ENCODE data around the gene SAMD1. TPM values are rescaled to one million over a fixed set of nuclear protein-coding genes. Genes with fewer than 3 reads are reported as not detected.
A peak's percentile ranks its signal among the peaks of the same experiment; 100 is the strongest.

Gene SAMD1
- total and polyA plus RNA-seq, 2 of the 13 experiments (the other 11 are each of a cell fraction or from before 2014, with no cell fraction given): 17.5 to 45.0 TPM

DNA sequence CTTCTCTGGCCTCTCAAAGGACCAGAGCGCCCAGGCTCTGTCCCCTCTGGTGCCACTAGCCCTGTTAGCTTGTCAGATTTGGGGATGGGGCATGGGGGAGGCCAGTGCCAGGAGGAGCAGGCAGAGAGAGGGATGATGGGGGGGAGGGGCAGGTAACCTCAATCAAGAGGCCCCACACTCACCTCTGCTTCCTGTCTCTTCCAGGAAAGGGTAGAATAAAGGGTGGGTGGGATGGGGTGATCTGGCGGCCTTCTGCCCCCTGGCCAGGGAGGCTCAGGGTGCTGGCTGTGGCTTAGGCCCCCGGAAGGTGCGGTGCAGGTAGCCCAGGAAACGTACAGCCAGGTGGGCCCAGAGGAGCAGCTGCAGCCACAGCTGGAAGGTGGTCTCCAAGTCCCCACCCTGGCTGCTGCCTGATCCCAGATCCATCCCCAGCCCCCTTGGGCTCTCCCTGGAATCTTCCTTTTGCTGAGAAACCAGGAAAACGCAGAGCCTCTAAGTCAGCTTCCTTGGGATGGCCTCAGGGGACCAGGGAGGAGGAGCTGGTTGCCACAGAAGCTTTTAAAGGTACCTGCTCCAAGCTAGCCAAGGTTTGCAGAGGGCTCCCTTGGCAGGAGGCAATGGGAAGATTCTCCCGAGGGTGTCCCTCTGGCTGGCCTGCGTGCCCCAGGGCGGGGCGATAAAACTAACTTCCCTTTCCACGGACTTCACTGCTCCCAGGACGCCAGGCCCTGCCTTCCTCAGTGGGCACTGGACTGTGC is 21.7 kb upstream of the SAMD1 start:
- no peak overlapping the region for H2AFZ ChIP-seq (ENCODE audit: low read length)
- intact Hi-C loops (cut with micrococcal nuclease; ENCODE audit: unreplicated experiment) (no loop called here), in situ Hi-C loops (cut with HindIII; ENCODE audit: extremely low pct_ligation_motif_present, low pct_unique_long_range_greater_than_20kb) (no loop called here)
- H3K27ac ChIP-seq (ENCODE audit: extremely low read length, insufficient read depth, low read length): peak overlapping the region; percentile 76
- H3K9ac ChIP-seq (ENCODE audit: insufficient read depth, low read depth, low read length): peak overlapping the region; percentile 53
- no peak for FAIRE-seq
- TF ChIP-seq, protein P1, sequence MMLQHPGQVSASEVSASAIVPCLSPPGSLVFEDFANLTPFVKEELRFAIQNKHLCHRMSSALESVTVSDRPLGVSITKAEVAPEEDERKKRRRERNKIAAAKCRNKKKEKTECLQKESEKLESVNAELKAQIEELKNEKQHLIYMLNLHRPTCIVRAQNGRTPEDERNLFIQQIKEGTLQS (CRISPR knock-in tag; IDR thresholded peaks at IDR 0.05): no peak
- no peak for TF ChIP-seq NFE2L2 (IDR thresholded peaks at IDR 0.05; ENCODE audit: low read length)
- no peaks in the 10 kb centered on the region for H4K20me1 ChIP-seq (ENCODE audit: insufficient read depth, low read length)
- peak overlapping the region in 1 of 3 experiments; percentile 20; a peak in 1 of 6 replicates for H3K4me3 ChIP-seq (replicated peaks in 1 of 3; ENCODE audit: insufficient read depth in 1 of 3, low read depth in 2 of 3, low read length in 3 of 3)
- peaks cover 60% of the 10 kb centered on the region for H3K4me1 ChIP-seq (ENCODE audit: insufficient read depth, low read length)
- ChIA-PET CTCF (ENCODE audit: low intra/inter-chr PET ratio, low total read pairs) (interaction anchor here (0.9 kb wide), 1 partner anchor 15 kb away, joined by 3 read pairs; no protein-coding TSS in a partner anchor), POLR2A (interaction anchor here (2.8 kb wide), 1 partner anchor 24 kb away, joined by 11 read pairs; the partner anchor contains the start of gene ASF1B)
- 82% methylated on average over 8 of the region's 12 CpGs for WGBS (ENCODE audit: low lambda C conversion rate)
- no peaks in the 10 kb centered on the region for H3K9me3 ChIP-seq (ENCODE audit: low read length)
- no peaks in the 10 kb centered on the region for H3K36me3 ChIP-seq (replicated peaks in 1 of 2; ENCODE audit: control insufficient read depth in 1 of 2, insufficient read depth in 2 of 2, low read length in 2 of 2)
- H3K4me2 ChIP-seq (ENCODE audit: low read depth, low read length): peak overlapping the region; percentile 57; the same call in 1 of the 2 replicates
- no peak for DNase-seq (ENCODE audit: low spot score)
- no peaks in the 10 kb centered on the region for H3K27me3 ChIP-seq (ENCODE audit: control insufficient read depth in 1 of 2, insufficient read depth in 2 of 2, low read length in 2 of 2)
- H3K79me2 ChIP-seq (ENCODE audit: insufficient read depth, low read length): peaks cover 12% of the 10 kb centered on the region
- ATAC-seq: no peak
- no TSS peak for BruUV-seq (replicated peaks)

DNA sequence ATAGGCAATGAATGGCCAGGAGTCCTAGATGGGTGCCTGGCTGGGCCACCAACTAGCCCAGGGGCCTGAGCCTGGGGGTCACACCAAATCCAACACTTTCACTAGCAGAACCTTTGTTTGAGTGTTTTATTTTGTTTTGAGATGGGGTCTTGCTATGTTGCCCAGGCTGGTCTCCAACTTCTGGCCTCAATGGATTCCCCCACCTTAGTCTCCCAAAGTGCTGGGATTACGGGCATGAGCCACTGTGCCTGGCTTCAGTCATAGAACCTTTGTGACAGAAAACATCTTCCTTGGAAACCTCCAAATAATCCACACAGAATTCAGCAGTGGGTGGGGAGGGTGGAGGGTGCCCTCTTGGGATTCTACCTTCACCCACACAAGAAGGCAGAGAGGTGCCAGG is 20.9 kb upstream of the SAMD1 start:
- no peak for FAIRE-seq
- ChIA-PET CTCF (ENCODE audit: low intra/inter-chr PET ratio, low total read pairs) (no interaction called here), POLR2A (no interaction called here)
- no TSS peak for BruUV-seq (replicated peaks)
- ATAC-seq: no peak
- in situ Hi-C loops (cut with HindIII; ENCODE audit: extremely low pct_ligation_motif_present, low pct_unique_long_range_greater_than_20kb): no loop called here
- peak; percentile 59 for TF ChIP-seq ZNF121 (CRISPR knock-in tag; IDR thresholded peaks at IDR 0.05)
- no peak for TF ChIP-seq RFX1 (IDR thresholded peaks at IDR 0.05)
- no peak for TF ChIP-seq CCDC6 (CRISPR knock-in tag; IDR thresholded peaks at IDR 0.05)
- TF ChIP-seq, protein P2, sequence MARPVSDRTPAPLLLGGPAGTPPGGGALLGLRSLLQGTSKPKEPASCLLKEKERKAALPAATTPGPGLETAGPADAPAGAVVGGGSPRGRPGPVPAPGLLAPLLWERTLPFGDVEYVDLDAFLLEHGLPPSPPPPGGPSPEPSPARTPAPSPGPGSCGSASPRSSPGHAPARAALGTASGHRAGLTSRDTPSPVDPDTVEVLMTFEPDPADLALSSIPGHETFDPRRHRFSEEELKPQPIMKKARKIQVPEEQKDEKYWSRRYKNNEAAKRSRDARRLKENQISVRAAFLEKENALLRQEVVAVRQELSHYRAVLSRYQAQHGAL (CRISPR knock-in tag; IDR thresholded peaks at IDR 0.05; ENCODE audit: not compliant biosample characterization): no peak
- TF ChIP-seq SP4 (CRISPR knock-in tag; IDR thresholded peaks at IDR 0.05): no peak
- TF ChIP-seq, protein P3, sequence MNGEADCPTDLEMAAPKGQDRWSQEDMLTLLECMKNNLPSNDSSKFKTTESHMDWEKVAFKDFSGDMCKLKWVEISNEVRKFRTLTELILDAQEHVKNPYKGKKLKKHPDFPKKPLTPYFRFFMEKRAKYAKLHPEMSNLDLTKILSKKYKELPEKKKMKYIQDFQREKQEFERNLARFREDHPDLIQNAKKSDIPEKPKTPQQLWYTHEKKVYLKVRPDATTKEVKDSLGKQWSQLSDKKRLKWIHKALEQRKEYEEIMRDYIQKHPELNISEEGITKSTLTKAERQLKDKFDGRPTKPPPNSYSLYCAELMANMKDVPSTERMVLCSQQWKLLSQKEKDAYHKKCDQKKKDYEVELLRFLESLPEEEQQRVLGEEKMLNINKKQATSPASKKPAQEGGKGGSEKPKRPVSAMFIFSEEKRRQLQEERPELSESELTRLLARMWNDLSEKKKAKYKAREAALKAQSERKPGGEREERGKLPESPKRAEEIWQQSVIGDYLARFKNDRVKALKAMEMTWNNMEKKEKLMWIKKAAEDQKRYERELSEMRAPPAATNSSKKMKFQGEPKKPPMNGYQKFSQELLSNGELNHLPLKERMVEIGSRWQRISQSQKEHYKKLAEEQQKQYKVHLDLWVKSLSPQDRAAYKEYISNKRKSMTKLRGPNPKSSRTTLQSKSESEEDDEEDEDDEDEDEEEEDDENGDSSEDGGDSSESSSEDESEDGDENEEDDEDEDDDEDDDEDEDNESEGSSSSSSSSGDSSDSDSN (CRISPR knock-in tag; IDR thresholded peaks at IDR 0.05): 0 out of 2 replicates have a peak, but pooled peaks have one; percentile 15
- Histone ChIP-seq H3K4me3 (replicated peaks in 1 of 3; ENCODE audit: insufficient read depth in 1 of 3, low read depth in 2 of 3, low read length in 3 of 3) (no peak overlapping the region), H3K9me3 (ENCODE audit: low read length) (no peaks in the 10 kb centered on the region), H3K4me2 (ENCODE audit: low read depth, low read length) (no peak overlapping the region), H3K27ac (ENCODE audit: extremely low read length, insufficient read depth, low read length) (no peak overlapping the region), H3K4me1 (ENCODE audit: insufficient read depth, low read length) (peaks cover 57% of the 10 kb centered on the region), H3K36me3 (replicated peaks in 1 of 2; ENCODE audit: control insufficient read depth in 1 of 2, insufficient read depth in 2 of 2, low read length in 2 of 2) (no peaks in the 10 kb centered on the region), H4K20me1 (ENCODE audit: insufficient read depth, low read length) (no peaks in the 10 kb centered on the region), H3K9ac (ENCODE audit: insufficient read depth, low read depth, low read length) (no peak overlapping the region), H3K27me3 (ENCODE audit: control insufficient read depth in 1 of 2, insufficient read depth in 2 of 2, low read length in 2 of 2) (no peaks in the 10 kb centered on the region), H3K79me2 (ENCODE audit: insufficient read depth, low read length) (peaks cover 7% of the 10 kb centered on the region), H2AFZ (ENCODE audit: low read length) (no peak overlapping the region)
- 100% methylated on average over 1 of the region's 1 CpG for WGBS (ENCODE audit: low lambda C conversion rate)
- DNase-seq (ENCODE audit: low spot score): no peak
- intact Hi-C loops (cut with micrococcal nuclease; ENCODE audit: unreplicated experiment): no loop called here
